ENCODE measurements around the gene GHR. TPM values are rescaled to one million over a fixed set of nuclear protein-coding genes. Genes with fewer than 3 reads are reported as not detected.

GHR gene
- total RNA-seq, 1 experiment from 2014 or later, result 1.8 TPM

- Mint-ChIP-seq H3K27me3 (ENCODE audit: insufficient read depth, unreplicated experiment) (no peaks in the 10 kb centered on the region), H3K4me3 (ENCODE audit: unreplicated experiment) (no peak overlapping the region), H3K36me3 (ENCODE audit: insufficient read depth, unreplicated experiment) (no peaks in the 10 kb centered on the region), H3K4me1 (ENCODE audit: insufficient read depth, unreplicated experiment) (peaks cover 14% of the 10 kb centered on the region), H3K27ac (ENCODE audit: low read depth, unreplicated experiment) (no peak overlapping the region), H3K9me3 (ENCODE audit: unreplicated experiment) (no peaks in the 10 kb centered on the region)
- ChIA-PET CTCF (interaction anchor here (0.7 to 1.6 kb wide), 6 partner anchors 13 to 107 kb away, joined by 3 to 5 read pairs (median 4); no protein-coding TSS in a partner anchor), POLR2A (interaction anchor here (0.6 to 3.0 kb wide), 8 partner anchors 10 to 222 kb away, joined by 3 to 12 read pairs (median 4); partner anchors contain the start of gene GHR)
- DNase-seq (ENCODE audit: unreplicated experiment), result no peak
- no peak for TF ChIP-seq CTCF (IDR thresholded peaks at IDR 0.05; ENCODE audit: unreplicated experiment)
- no TSS peak for BruUV-seq (replicated peaks)
- intact Hi-C loops (cut with micrococcal nuclease), result no loop called here
These were observed 198.4 kb downstream of the GHR start for GRCh38 chr5:42621662-42622061.

GRCh38 chr5:42624912-42625311, 201.7 kb downstream of the GHR start:
- H3K4me3 Mint-ChIP-seq (ENCODE audit: unreplicated experiment), result no peak overlapping the region
- no peaks in the 10 kb centered on the region for H3K36me3 Mint-ChIP-seq (ENCODE audit: insufficient read depth, unreplicated experiment)
- H3K4me1 Mint-ChIP-seq (ENCODE audit: insufficient read depth, unreplicated experiment), result peaks cover 12% of the 10 kb centered on the region
- no peak for DNase-seq (ENCODE audit: unreplicated experiment)
- BruUV-seq (replicated peaks), result no TSS peak
- ChIA-PET CTCF (interaction anchor here (1.2 to 1.4 kb wide), 2 partner anchors 31 to 202 kb away, joined by 3 to 4 read pairs; partner anchors contain the start of gene GHR), POLR2A (no interaction called here)
- no peaks in the 10 kb centered on the region for H3K27me3 Mint-ChIP-seq (ENCODE audit: insufficient read depth, unreplicated experiment)
- H3K27ac Mint-ChIP-seq (ENCODE audit: low read depth, unreplicated experiment), result no peak overlapping the region
- TF ChIP-seq CTCF (IDR thresholded peaks at IDR 0.05; ENCODE audit: unreplicated experiment), result no peak
- no peaks in the 10 kb centered on the region for H3K9me3 Mint-ChIP-seq (ENCODE audit: unreplicated experiment)
- intact Hi-C loops (cut with micrococcal nuclease), result no loop called here

GRCh38 chr5:42626462-42626861, 203.2 kb downstream of the GHR start:
- DNase-seq (ENCODE audit: unreplicated experiment), result no peak
- no peaks in the 10 kb centered on the region for H3K4me1 Mint-ChIP-seq (ENCODE audit: insufficient read depth, unreplicated experiment)
- H3K27me3 Mint-ChIP-seq (ENCODE audit: insufficient read depth, unreplicated experiment), result no peaks in the 10 kb centered on the region
- intact Hi-C loops (cut with micrococcal nuclease), result no loop called here
- CTCF ChIA-PET, result no interaction called here
- no peak overlapping the region for H3K4me3 Mint-ChIP-seq (ENCODE audit: unreplicated experiment)
- H3K9me3 Mint-ChIP-seq (ENCODE audit: unreplicated experiment), result no peaks in the 10 kb centered on the region
- TF ChIP-seq CTCF (IDR thresholded peaks at IDR 0.05; ENCODE audit: unreplicated experiment), result no peak
- BruUV-seq (replicated peaks), result no TSS peak
- H3K27ac Mint-ChIP-seq (ENCODE audit: low read depth, unreplicated experiment), result no peak overlapping the region
- POLR2A ChIA-PET, result interaction anchor here (0.7 to 1.0 kb wide), 2 partner anchors 15 to 30 kb away, joined by 3 read pairs; no protein-coding TSS in a partner anchor
- H3K36me3 Mint-ChIP-seq (ENCODE audit: insufficient read depth, unreplicated experiment), result no peaks in the 10 kb centered on the region

- Mint-ChIP-seq H3K4me1 (ENCODE audit: insufficient read depth, unreplicated experiment) (peaks cover 6% of the 10 kb centered on the region), H3K4me3 (ENCODE audit: unreplicated experiment) (no peak overlapping the region), H3K36me3 (ENCODE audit: insufficient read depth, unreplicated experiment) (no peaks in the 10 kb centered on the region), H3K27me3 (ENCODE audit: insufficient read depth, unreplicated experiment) (no peaks in the 10 kb centered on the region), H3K9me3 (ENCODE audit: unreplicated experiment) (no peaks in the 10 kb centered on the region), H3K27ac (ENCODE audit: low read depth, unreplicated experiment) (no peak overlapping the region)
- TF ChIP-seq CTCF (IDR thresholded peaks at IDR 0.05; ENCODE audit: unreplicated experiment), result no peak
- BruUV-seq (replicated peaks), result no TSS peak
- DNase-seq (ENCODE audit: unreplicated experiment), result no peak
- intact Hi-C loops (cut with micrococcal nuclease), result no loop called here
- CTCF ChIA-PET, result no interaction called here
- POLR2A ChIA-PET, result interaction anchor here (1.4 to 1.6 kb wide), 2 partner anchors 13 to 15 kb away, joined by 3 to 5 read pairs; no protein-coding TSS in a partner anchor
These were observed 205.6 kb downstream of the GHR start for GRCh38 chr5:42628821-42629220.

All from MCF 10A (cell line).